Spleen (tissue), 7 donors: ENCODE data around the gene HINFP.

Source experiments
- CTCF ChIP-seq, 11 experiments: fragments of 200-600 bp in 7 of 11; fragments of 450-650 bp in 4 of 11; sonication (generic) in 4 of 11; IDR thresholded peaks in 8 of 11; conservative IDR thresholded peaks in 3 of 11; 1 replicate in 7 of 11; 2 replicates in 4 of 11; pipeline versions ENCODE4 v1.4.0 to v1.8.0; 2016 to 2021; ENCODE audit warnings: antibody characterized with exemption in 11 of 11, inconsistent platforms in 4 of 11, mild to moderate bottlenecking in 1 of 11
- POLR2A ChIP-seq, 3 donors: fragments of 450-650 bp; IDR thresholded peaks; one replicate each; pipeline ENCODE4 v1.5.1; 2017; ENCODE audit warnings: antibody characterized with exemption in 3 of 3, mild to moderate bottlenecking in 1 of 3
- donor health status: DM: no; HTN: no; CAD: no; lungs with moderate emphysema.
- donor health status: DM: no; HTN: no; CAD: no.
- donor health status: DM: no; HTN: no; CAD: no.

DNA sequence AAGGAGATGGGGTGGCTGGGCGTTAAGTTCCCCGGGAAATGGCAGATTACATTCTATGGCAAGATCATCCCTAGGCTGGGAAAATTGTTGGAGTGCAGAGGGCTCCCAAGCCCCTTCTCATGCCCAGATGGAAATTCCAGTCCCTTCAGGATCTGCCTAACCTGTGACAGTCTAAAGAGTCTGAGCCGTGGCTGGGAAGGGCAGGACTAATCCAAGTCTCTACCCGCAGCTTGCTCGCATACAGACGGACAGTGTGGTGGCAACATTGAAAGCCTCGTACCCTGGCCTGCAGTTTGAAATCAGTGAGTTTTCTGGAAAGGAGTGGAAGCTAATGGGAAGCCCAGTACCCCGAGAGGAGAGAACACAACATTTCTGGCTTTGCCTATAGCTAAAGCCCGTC, 33.0 kb upstream of the HINFP start:
- TF ChIP-seq CTCF (IDR thresholded peaks at IDR 0.05 in 8 of 11, conservative IDR thresholded peaks at IDR 0.05 in 3 of 11) (no peak), POLR2A (IDR thresholded peaks at IDR 0.05) (no peak)
